Peyer's patch (tissue), 4 donors: ENCODE results near the gene HOXD10. TPM values are rescaled to one million over a fixed set of nuclear protein-coding genes. Genes with fewer than 3 reads are reported as not detected.
A peak's percentile ranks its signal among the peaks of the same experiment; 100 is the strongest.

Experiments
- DNase-seq, 3 donors: peaks; one replicate each; pipeline ENCODE4 v3.0.0-alpha.2; 2017 to 2019
- H3K27ac ChIP-seq, 4 donors: fragments of 200-600 bp; sonication (generic); one replicate each; pipeline ENCODE4 v1.5.1; 2016 to 2019
- H3K27me3 ChIP-seq, 2 donors: fragments of 200-600 bp; sonication (generic); one replicate each; pipeline ENCODE4 v1.5.1; 2019
- H3K36me3 ChIP-seq, 3 donors: fragments of 200-600 bp; sonication (generic); one replicate each; pipeline ENCODE4 v1.5.1; 2016 to 2019
- H3K4me1 ChIP-seq, 4 donors: fragments of 200-600 bp; sonication (generic); one replicate each; pipeline ENCODE4 v1.5.1; 2016 to 2019
- H3K4me3 ChIP-seq, 4 donors: fragments of 200-600 bp; sonication (generic); 1 replicate in 3 of 4; 2 replicates in 1 of 4; pipeline ENCODE4 v1.5.1; 2016 to 2019; ENCODE audit warnings: mild to moderate bottlenecking in 1 of 4
- H3K9me3 ChIP-seq, 4 donors: fragments of 200-600 bp; sonication (generic); one replicate each; pipeline ENCODE4 v1.5.1; 2016 to 2019; ENCODE audit warnings: mild to moderate bottlenecking in 1 of 4
- POLR2A ChIP-seq, 2 donors: fragments of 450-650 bp; IDR thresholded peaks; one replicate each; pipeline ENCODE4 v1.5.1; 2017; ENCODE audit warnings: antibody characterized with exemption in 2 of 2, mild to moderate bottlenecking in 2 of 2, moderate library complexity in 2 of 2
- total RNA-seq, 4 donors: library from RNA; depleted of rRNA; stranded (reverse); fragments of >200 nt; gene quantifications; one replicate each; pipeline ENCODE4 v1.1.0, GENCODE V29; 2016
- TF ChIP-seq, protein P1 (sequence below), 6 experiments: fragments of 450-650 bp in 4 of 6; fragments of 200-600 bp in 2 of 6; sonication (generic) in 1 of 6; IDR thresholded peaks; one replicate each; pipeline ENCODE4 v1.5.1; 2017 to 2019; ENCODE audit warnings: antibody characterized with exemption in 6 of 6, mild to moderate bottlenecking in 3 of 6, moderate library complexity in 1 of 6

HOXD10 gene
- total RNA-seq, 4 donors from 2014 or later: not detected

DNA sequence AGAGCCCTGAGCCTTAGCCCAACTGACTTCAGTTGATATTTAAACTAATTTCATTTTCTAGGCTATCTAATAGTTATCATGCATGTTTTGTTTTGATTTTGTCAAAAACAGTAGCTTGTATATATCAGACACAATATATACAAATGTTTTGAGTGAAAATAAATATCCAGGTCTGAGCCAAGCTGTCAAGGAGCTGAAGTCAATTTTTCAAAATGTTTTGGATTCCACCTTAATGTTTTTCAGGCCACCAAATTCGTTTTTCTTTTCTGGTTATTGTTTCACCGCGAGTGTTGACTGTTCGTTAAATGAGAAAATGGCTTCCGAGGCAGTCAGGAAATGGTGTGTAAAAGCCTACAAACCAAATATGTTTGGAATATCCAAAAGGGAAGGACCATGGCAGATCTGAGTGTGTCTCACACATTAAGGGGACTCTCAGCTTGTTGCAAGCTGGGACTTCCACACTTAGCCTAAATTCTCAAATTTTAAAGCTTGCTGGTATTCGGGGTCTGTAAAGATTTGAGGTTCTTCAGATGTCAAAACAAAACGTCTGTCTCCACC, 14.2 kb upstream of the HOXD10 start:
- Histone ChIP-seq H3K27ac (no peak overlapping the region), H3K9me3 (peaks cover 0 to 5% (median 0%) of the 10 kb centered on the region in 4 donors), H3K4me1 (peaks cover 0 to 29% (median 0%) of the 10 kb centered on the region in 4 donors), H3K4me3 (no peak overlapping the region), H3K36me3 (no peaks in the 10 kb centered on the region), H3K27me3 (peaks cover 0 to 90% of the 10 kb centered on the region in 2 donors)
- TF ChIP-seq, protein P1, sequence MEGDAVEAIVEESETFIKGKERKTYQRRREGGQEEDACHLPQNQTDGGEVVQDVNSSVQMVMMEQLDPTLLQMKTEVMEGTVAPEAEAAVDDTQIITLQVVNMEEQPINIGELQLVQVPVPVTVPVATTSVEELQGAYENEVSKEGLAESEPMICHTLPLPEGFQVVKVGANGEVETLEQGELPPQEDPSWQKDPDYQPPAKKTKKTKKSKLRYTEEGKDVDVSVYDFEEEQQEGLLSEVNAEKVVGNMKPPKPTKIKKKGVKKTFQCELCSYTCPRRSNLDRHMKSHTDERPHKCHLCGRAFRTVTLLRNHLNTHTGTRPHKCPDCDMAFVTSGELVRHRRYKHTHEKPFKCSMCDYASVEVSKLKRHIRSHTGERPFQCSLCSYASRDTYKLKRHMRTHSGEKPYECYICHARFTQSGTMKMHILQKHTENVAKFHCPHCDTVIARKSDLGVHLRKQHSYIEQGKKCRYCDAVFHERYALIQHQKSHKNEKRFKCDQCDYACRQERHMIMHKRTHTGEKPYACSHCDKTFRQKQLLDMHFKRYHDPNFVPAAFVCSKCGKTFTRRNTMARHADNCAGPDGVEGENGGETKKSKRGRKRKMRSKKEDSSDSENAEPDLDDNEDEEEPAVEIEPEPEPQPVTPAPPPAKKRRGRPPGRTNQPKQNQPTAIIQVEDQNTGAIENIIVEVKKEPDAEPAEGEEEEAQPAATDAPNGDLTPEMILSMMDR (IDR thresholded peaks at IDR 0.05): no peak
- no peak for TF ChIP-seq POLR2A (IDR thresholded peaks at IDR 0.05)
- DNase-seq: no peak

DNA sequence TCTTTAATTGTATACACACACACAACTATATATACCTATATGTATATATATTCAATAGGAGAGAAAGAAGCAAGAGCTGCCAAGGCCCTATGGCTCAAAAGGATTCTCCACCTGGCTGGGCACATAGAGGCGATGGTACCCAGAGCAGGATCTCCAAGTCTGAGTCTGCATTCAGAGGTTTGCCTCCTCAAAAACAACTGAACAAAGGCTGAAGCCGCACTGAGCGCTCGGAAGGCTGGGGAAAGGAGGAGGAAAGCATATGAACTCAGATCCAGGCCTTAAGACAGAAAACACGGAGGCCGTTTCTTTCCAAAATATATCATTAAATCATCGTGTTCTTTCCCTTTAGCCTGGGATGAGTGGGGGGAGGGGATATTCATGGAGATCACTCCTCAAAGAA, 13.4 kb upstream of the HOXD10 start:
- TF ChIP-seq, protein P1 (IDR thresholded peaks at IDR 0.05): no peak
- TF ChIP-seq POLR2A (IDR thresholded peaks at IDR 0.05): no peak
- no peak overlapping the region for H3K4me3 ChIP-seq
- H3K4me1 ChIP-seq: peaks cover 0 to 28% (median 1%) of the 10 kb centered on the region in 4 donors
- DNase-seq: no peak
- H3K36me3 ChIP-seq: no peaks in the 10 kb centered on the region
- H3K27ac ChIP-seq: no peak overlapping the region
- H3K27me3 ChIP-seq: peaks cover 0 to 88% of the 10 kb centered on the region in 2 donors
- peaks cover 0 to 5% (median 0%) of the 10 kb centered on the region in 4 donors for H3K9me3 ChIP-seq

DNA sequence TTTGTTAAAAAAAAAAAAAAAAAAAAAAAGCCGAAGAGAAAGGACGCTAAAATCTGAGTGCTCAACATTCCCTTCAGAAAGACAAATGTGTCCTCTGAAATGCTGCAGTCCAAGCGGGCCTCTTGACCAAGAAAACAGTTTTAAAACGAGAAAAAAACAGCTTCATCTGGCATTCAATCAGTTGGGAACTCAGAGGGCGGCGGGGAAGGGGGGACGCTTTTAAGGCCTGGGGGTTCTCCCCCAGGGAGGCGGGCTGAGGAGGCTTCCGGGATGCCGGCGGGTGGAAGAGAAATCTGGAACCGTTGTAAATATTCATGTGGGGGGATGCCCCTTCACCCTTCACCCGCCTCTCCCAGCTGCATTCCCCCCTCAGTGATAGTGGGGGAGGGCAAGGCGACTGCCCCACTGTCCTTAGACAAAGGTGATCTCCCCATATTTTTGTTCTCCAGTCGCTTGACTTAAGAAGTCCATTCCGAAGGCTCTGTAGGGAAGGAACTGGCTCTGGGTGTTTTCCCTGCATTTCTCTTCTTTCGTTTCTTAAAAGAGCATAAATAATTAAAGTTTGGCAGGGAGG, 12.7 kb upstream of the HOXD10 start:
- TF ChIP-seq, protein P1 (IDR thresholded peaks at IDR 0.05): no peak
- TF ChIP-seq POLR2A (IDR thresholded peaks at IDR 0.05): no peak
- H3K4me3 ChIP-seq: no peak overlapping the region
- H3K27ac ChIP-seq: no peak overlapping the region
- H3K4me1 ChIP-seq: peaks cover 0 to 34% (median 1%) of the 10 kb centered on the region in 4 donors
- peaks cover 0 to 5% (median 0%) of the 10 kb centered on the region in 4 donors for H3K9me3 ChIP-seq
- no peaks in the 10 kb centered on the region for H3K36me3 ChIP-seq
- H3K27me3 ChIP-seq: peaks cover 0 to 88% of the 10 kb centered on the region in 2 donors
- DNase-seq: peak in 1 of 3 donors; percentile 37

DNA sequence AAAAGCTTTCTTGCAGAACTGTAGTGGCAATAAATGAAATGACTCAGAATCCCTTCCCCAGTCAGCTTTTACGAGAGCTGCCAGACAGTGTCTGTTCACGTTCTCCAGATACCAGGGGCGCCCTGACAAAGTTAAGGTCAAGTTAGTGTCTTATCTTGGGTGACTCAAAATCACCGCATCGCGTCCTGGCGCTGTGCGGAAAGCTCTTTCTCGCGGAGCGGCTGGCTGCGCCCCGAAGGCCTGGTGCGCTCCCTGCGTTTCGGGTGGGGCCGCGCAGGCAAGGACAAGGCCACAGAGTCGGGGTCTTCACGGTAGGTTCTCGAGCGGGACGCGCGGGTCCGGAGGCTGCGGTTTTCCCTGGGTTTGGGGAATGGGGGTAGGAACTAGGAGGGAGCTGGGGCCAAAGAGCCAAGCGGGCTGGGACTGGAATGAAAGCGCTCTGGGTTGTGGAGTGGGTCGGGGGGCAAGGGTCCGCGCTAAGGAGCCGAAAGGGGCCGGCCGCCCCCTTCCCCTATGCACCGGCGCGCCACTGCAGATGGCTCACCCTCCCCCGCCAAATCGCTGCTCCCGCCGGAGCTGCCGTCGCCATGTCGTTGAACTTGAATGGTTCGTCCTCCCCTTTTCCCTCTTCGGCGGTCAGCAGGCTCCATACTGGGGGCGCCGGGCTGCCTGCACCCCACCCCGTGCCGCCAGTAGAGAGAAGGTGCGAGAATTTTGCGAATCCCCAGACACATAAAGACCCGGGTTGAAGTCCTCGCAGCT, 12.1 kb upstream of the HOXD10 start:
- DNase-seq: peak in 2 of 3 donors; percentile 45 to 48
- H3K4me1 ChIP-seq: peaks cover 0 to 34% (median 1%) of the 10 kb centered on the region in 4 donors
- H3K27ac ChIP-seq: no peak overlapping the region
- H3K4me3 ChIP-seq: no peak overlapping the region
- H3K27me3 ChIP-seq: peaks cover 0 to 88% of the 10 kb centered on the region in 2 donors
- peaks cover 0 to 5% (median 0%) of the 10 kb centered on the region in 4 donors for H3K9me3 ChIP-seq
- TF ChIP-seq, protein P1 (IDR thresholded peaks at IDR 0.05): no peak
- H3K36me3 ChIP-seq: no peaks in the 10 kb centered on the region

DNA sequence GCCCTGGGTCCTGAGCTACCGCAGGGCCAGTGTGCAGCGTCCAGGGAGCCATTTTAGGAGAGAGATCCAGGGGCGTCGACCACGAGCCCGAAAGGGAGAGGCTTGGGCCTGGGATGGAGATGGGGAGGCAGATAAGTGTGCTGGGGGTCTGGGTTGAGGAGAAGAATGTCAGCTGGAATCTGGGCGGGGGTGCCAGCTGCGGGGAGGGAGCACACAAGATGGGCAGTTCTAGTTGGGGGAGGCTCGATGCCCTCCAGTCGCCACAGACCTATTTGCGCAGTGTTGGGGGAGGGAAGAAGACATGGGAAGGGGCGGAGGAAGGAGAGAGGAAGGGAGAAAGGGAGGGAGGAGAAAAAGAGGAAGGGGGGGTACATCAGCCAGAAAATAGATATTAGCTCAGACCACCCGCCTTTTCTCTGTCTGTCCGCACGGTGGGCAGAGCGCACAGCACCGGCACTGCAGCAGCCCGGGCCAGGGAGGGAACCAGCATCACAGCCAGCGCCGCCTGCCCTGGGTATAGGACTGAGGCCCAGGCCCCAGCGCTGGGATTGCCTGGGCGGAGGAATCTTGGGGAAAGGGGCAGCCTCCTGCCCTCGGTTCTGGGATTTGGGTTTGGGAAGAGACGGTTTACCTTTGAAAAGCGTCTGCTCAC, 11.4 kb upstream of the HOXD10 start:
- DNase-seq: no peak
- no peaks in the 10 kb centered on the region for H3K36me3 ChIP-seq
- peaks cover 0 to 34% (median 1%) of the 10 kb centered on the region in 4 donors for H3K4me1 ChIP-seq
- H3K27ac ChIP-seq: no peak overlapping the region
- no peak overlapping the region for H3K4me3 ChIP-seq
- TF ChIP-seq, protein P1 (IDR thresholded peaks at IDR 0.05): no peak
- TF ChIP-seq POLR2A (IDR thresholded peaks at IDR 0.05): no peak
- peaks cover 0 to 5% (median 0%) of the 10 kb centered on the region in 4 donors for H3K9me3 ChIP-seq
- peaks cover 0 to 88% of the 10 kb centered on the region in 2 donors for H3K27me3 ChIP-seq
